B cell (primary cell): Measurements from ENCODE around the gene PWWP2B. TPM values are rescaled to one million over a fixed set of nuclear protein-coding genes. Genes with fewer than 3 reads are reported as not detected.

Experiments
- ATAC-seq: fragments of 200-7000 bp; cut with Tn5 transposase; one replicate; pipeline ENCODE4 v1.10.0; 2021; ENCODE audit warnings: low read depth, mild to moderate bottlenecking, moderate number of reproducible peaks, moderate library complexity
- CTCF ChIA-PET: fragments of 350-600 bp; sonication (Branson Sonifier 250); formaldehyde crosslinking; loops from one replicate; lab custom pipeline; 2021; ENCODE audit warnings: antibody characterized with exemption, inconsistent platforms; lab: Charles Lee
- POLR2A ChIA-PET: fragments of 350-600 bp; sonication (Branson Sonifier 250); formaldehyde crosslinking; loops from one replicate; lab custom pipeline; 2021; ENCODE audit warnings: antibody characterized with exemption; lab: Charles Lee
- DNase-seq: peaks from one replicate; pipeline ENCODE4 v3.0.0; 2013
- H2AFZ ChIP-seq: 2 replicates; pipeline ENCODE4 v1.6.1; 2012; ENCODE audit warnings: mild to moderate bottlenecking, low read depth, low read length; ENCODE audit not compliant: insufficient read depth, poor library complexity, severe bottlenecking
- H3K27ac ChIP-seq, 2 donors: 1 replicate in 1 of 2; 2 replicates in 1 of 2; pipeline ENCODE4 v1.5.1; 2012 to 2013; ENCODE audit warnings: low read length in 2 of 2, mild to moderate bottlenecking in 2 of 2, moderate library complexity in 1 of 2
- H3K27me3 ChIP-seq, 4 experiments: fragments of 200-600 bp in 1 of 4; sonication (generic) in 1 of 4; replicated peaks in 1 of 4; 1 replicate in 2 of 4; 2 replicates in 2 of 4; pipeline versions ENCODE4 v1.6.1 to v1.7.0; 2013 to 2016; ENCODE audit warnings: low read length in 3 of 4, mild to moderate bottlenecking in 2 of 4, mixed read lengths in 1 of 4, moderate library complexity in 1 of 4; ENCODE audit not compliant: insufficient read depth in 4 of 4, control insufficient read depth in 3 of 4; ENCODE audit errors: control extremely low read depth in 1 of 4
- H3K36me3 ChIP-seq, 2 experiments: replicated peaks in 1 of 2; 1 replicate in 1 of 2; 2 replicates in 1 of 2; pipeline versions ENCODE4 v1.6.1 to v1.7.1; 2013; ENCODE audit warnings: low read length in 1 of 2; ENCODE audit not compliant: insufficient read depth in 2 of 2, control insufficient read depth in 1 of 2; ENCODE audit errors: control extremely low read depth in 1 of 2, extremely low read depth in 1 of 2
- H3K4me1 ChIP-seq, 2 donors: fragments of 200-600 bp in 1 of 2; sonication (generic) in 1 of 2; 1 replicate in 1 of 2; 2 replicates in 1 of 2; pipeline versions ENCODE4 v1.5.1 to v1.6.1; 2013 to 2017; ENCODE audit warnings: low read length in 2 of 2; ENCODE audit not compliant: control insufficient read depth in 2 of 2, insufficient read depth in 2 of 2
- H3K4me2 ChIP-seq: replicated peaks from 2 replicates; pipeline ENCODE3; 2012; ENCODE audit warnings: mild to moderate bottlenecking, low read depth, low read length; ENCODE audit not compliant: poor library complexity, severe bottlenecking
- H3K4me3 ChIP-seq, 5 experiments: fragments of 200-600 bp in 1 of 5; sonication (generic) in 1 of 5; 1 replicate in 3 of 5; 2 replicates in 2 of 5; pipeline versions ENCODE4 v1.5.1 to v1.7.0; 2011 to 2016; ENCODE audit warnings: low read length in 4 of 5, mild to moderate bottlenecking in 4 of 5, low read depth in 2 of 5, control low read depth in 1 of 5, moderate library complexity in 1 of 5; ENCODE audit not compliant: insufficient read depth in 1 of 5; ENCODE audit errors: control extremely low read depth in 1 of 5, extremely low read depth in 1 of 5
- H3K79me2 ChIP-seq: fragments of 200-600 bp; sonication (generic); one replicate; pipeline ENCODE4 v1.6.0; 2016; ENCODE audit warnings: low read length; ENCODE audit not compliant: control insufficient read depth, insufficient read depth
- H3K9ac ChIP-seq: fragments of 200-600 bp; sonication (generic); 2 replicates; pipeline ENCODE4 v1.6.1; 2017; ENCODE audit warnings: mild to moderate bottlenecking, low read length, moderate library complexity
- H3K9me3 ChIP-seq, 3 donors: one replicate each; pipeline versions ENCODE4 v1.6.1 to v1.7.1; 2013; ENCODE audit warnings: low read length in 2 of 3; ENCODE audit not compliant: control insufficient read depth in 2 of 3, insufficient read depth in 1 of 3; ENCODE audit errors: control extremely low read depth in 1 of 3
- H4K20me1 ChIP-seq: 2 replicates; pipeline ENCODE4 v1.6.0; 2012; ENCODE audit warnings: mild to moderate bottlenecking, low read length; ENCODE audit not compliant: insufficient read depth, control insufficient read depth, poor library complexity, severe bottlenecking
- H3K27ac Mint-ChIP-seq: one replicate; pipeline ENCODE4 v1.8.0; 2021; ENCODE audit warnings: mixed read lengths
- H3K27me3 Mint-ChIP-seq: one replicate; pipeline ENCODE4 v1.8.0; 2021; ENCODE audit warnings: mixed read lengths
- H3K4me1 Mint-ChIP-seq: one replicate; pipeline ENCODE4 v1.8.0; 2021; ENCODE audit warnings: mixed read lengths
- H3K4me3 Mint-ChIP-seq: one replicate; pipeline ENCODE4 v1.8.0; 2021; ENCODE audit warnings: mixed read lengths
- H3K9me3 Mint-ChIP-seq: one replicate; pipeline ENCODE4 v1.8.0; 2022; ENCODE audit warnings: mixed read lengths; ENCODE audit not compliant: insufficient read depth
- CTCF ChIP-seq: fragments of 200-600 bp; IDR thresholded peaks from one replicate; pipeline ENCODE4 v1.8.0; 2022; ENCODE audit warnings: antibody characterized with exemption, mild to moderate bottlenecking
- EZH2 ChIP-seq: IDR thresholded peaks from 2 replicates; pipeline ENCODE4 v1.6.1; 2012; ENCODE audit warnings: borderline replicate concordance, low read depth, mild to moderate bottlenecking, moderate library complexity, low read length; ENCODE audit not compliant: insufficient read depth, poor library complexity, severe bottlenecking
- WGBS: methylation state at CpG from one replicate; pipeline ENCODE4 v1.1.5; 2013; ENCODE audit warnings: missing lambda C conversion rate; ENCODE audit not compliant: insufficient coverage; 5-methylcytosine and 5-hydroxymethylcytosine counted together
- intact Hi-C: fragments of 100-400 bp; cut with micrococcal nuclease; formaldehyde crosslinking; loops from one replicate; pipeline ENCODE4 v1.10.0; 2022
- polyA plus RNA-seq: library from polyadenylated mRNA; depleted of rRNA; stranded (reverse); fragments of >200 nt; gene quantifications from 2 replicates; pipeline ENCODE4 v1.2.3, GENCODE V29; 2012
- total RNA-seq, 2 donors: library from RNA; stranded (reverse); fragments of 120-200 nt in 1 of 2; gene quantifications; 1 replicate in 1 of 2; 2 replicates in 1 of 2; pipeline versions ENCODE4 v1.2.3 to v1.2.4, GENCODE V29; 2013 to 2022

PWWP2B gene
- total and polyA plus RNA-seq, 2 donors (not counting 1 experiment from before 2014, with no cell fraction given): 13.6 to 34.4 TPM

GRCh38 chr10:132423966-132424861 is 27.2 kb downstream of the PWWP2B start:
- no peaks in the 10 kb centered on the region for H4K20me1 ChIP-seq
- DNase-seq (no peak), ATAC-seq (no peak)
- intact Hi-C loops: loop anchor here (1.0 kb wide), 1 partner anchor 23 kb away; no protein-coding TSS in a partner anchor
- no peaks in the 10 kb centered on the region for H3K79me2 ChIP-seq
- H3K27me3 Mint-ChIP-seq: no peaks in the 10 kb centered on the region
- no peak overlapping the region for H3K4me3 ChIP-seq
- H3K9me3 Mint-ChIP-seq: no peaks in the 10 kb centered on the region
- no peak overlapping the region for H2AFZ ChIP-seq
- H3K27ac Mint-ChIP-seq: peak overlapping the region; percentile 11
- peaks cover 46 to 53% of the 10 kb centered on the region in 2 donors for H3K4me1 ChIP-seq
- H3K27ac ChIP-seq: peak overlapping the region in 1 of 2 donors; percentile 92
- no peak for TF ChIP-seq CTCF
- TF ChIP-seq EZH2: no peak
- peaks cover 40% of the 10 kb centered on the region for H3K4me1 Mint-ChIP-seq
- H3K27me3 ChIP-seq: no peaks in the 10 kb centered on the region
- peaks cover 0 to 3% of the 10 kb centered on the region in 2 experiments for H3K36me3 ChIP-seq
- H3K9ac ChIP-seq: no peak overlapping the region
- ChIA-PET POLR2A (interaction anchor here (0.6 to 4.0 kb wide), 5 partner anchors 15 to 44 kb away, joined by 3 to 21 read pairs (median 3); no protein-coding TSS in a partner anchor), CTCF (interaction anchor here (0.9 to 4.1 kb wide), 3 partner anchors 15 to 23 kb away, joined by 3 to 29 read pairs (median 6); no protein-coding TSS in a partner anchor)
- WGBS: 92% methylated on average over 18 of the region's 21 CpGs
- no peak overlapping the region for H3K4me3 Mint-ChIP-seq
- peaks cover 0 to 3% (median 0%) of the 10 kb centered on the region in 3 donors for H3K9me3 ChIP-seq
- peak overlapping the region; percentile 82 for H3K4me2 ChIP-seq
